GM21528 (cell line): ENCODE results near the gene RRP8.

Experiments
- ATAC-seq: cut with Tn5 transposase; IDR thresholded peaks from one replicate; pipeline ENCODE4 v1.9.1; 2021; ENCODE audit warnings: mild to moderate bottlenecking, moderate library complexity; ENCODE audit not compliant: unreplicated experiment, low FRiP score

RRP8 gene

DNA sequence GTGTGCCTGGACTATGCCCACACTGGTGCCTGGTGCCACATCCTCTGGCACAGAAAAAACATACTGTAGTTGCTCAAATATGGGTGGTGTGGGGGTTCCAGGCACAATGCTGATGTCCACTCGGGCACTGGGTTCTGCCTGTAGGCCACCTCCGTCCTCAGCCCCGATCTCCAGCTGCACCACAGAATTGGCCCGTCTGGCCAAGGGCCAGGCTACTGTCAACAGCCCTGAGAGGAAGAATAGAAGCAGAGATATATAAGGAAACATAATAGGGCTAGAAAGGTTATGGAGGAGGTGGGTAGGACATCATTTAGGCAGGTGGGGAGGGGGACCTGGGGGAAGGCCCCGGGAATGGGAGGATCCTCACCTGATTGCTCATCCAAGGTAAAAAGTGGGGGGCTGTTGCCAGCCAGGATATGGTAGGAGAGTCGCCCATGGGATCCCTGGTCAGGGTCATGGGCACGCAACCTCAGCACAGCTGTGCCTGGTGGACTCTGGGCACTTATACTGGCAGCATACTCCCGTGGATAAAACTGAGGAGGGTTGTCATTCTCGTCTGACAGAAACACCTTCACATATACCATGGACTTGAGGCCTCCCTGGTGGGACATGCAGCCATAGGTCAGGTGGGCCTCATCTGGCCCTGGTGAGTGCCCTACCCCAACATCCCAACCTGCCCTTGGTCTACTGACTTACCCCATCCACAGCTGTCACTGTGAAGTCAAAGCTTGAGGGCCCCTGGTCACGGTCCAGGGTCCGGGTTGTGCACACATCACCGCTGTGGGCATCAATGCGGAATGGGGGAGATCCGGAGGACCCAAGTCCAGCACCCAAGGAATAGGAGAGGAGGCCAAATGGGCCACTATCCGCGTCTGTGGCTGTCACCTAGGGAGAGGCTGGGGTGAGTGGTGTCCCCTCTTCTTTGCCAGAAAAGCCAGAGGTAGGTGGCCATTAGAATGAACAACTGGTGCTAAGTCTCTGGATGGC lies 30.3 kb upstream of the RRP8 start:
- no peak for ATAC-seq

DNA sequence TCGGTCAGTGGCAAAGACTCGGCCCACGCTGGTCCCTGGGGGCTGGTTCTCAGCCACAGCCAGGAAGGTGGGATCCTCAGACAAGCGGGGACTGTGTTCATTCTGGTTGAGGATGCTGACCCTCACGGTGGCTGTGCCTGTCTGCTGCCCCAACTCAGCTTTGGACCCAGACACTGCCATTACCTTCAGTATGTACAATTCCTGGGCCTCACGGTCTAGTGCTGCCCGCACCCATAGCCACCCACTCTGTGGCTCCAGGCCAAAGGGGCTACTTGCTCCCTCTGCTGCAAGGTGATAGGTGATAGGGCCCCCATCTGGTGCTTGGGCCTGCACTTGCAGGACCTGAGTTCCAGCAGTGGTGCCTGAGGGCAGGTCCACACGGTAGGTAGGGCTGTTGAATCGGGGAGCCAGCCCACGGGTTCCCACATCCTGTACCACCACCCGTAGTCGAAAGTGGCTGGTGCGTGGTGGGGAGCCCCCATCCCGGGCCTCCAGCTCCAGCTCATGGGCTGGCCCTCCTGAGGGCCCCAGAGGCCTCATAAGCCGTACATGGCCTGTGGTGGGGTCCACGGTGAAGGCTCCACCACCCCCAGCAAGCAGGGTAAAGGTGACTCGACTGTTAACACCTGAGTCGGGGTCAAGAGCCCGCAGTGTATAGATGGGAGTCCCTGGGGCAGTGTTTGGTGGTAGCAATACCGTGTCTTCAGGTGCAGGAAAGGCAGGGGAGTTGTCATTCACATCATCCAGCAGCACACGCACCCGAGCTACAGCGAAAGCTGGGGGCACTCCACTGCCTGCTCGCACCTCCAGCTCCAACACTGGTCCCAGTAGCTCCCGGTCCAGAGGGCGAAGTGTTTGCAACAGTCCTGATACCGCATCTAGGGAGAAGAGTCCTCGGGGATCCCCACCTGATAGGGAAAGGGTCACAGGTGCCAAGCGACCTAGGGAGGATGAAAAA lies 29.0 kb upstream of the RRP8 start:
- ATAC-seq = no peak

GRCh38 chr11:6631361-6631890 lies 28.0 kb upstream of the RRP8 start:
- ATAC-seq = no peak

DNA sequence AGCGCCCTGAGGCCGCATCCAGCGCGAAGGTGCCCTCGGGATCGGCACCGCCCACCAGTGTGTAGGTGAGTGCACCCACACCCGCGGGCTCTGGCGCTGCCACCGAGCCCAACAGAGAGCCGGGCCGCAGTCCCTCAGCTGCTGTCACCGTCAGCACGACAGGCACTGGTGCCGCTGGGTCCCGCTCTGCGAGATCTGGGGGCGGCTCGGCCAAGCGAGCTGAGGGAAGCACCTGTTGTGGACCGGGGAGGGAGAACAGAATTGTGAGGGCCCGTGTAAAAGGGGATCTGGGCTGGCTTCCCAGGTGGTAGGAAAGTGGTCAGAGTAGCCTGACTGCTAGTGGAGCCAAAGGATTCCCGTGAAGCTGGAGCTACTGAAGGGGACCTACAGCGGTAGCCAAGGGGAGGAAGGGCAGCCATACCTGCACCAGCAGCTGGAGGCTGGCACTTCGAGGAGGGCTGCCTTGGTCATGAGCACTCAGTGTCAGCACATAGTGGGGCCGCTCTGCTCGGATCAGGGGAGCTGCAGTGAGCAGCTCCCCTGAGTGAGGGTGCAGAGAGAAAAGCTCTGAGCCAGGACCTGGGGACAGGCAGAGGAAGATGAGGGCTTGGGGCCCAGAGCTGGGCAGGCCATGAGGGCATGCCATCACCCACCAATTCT lies 27.3 kb upstream of the RRP8 start:
- no peak for ATAC-seq

DNA sequence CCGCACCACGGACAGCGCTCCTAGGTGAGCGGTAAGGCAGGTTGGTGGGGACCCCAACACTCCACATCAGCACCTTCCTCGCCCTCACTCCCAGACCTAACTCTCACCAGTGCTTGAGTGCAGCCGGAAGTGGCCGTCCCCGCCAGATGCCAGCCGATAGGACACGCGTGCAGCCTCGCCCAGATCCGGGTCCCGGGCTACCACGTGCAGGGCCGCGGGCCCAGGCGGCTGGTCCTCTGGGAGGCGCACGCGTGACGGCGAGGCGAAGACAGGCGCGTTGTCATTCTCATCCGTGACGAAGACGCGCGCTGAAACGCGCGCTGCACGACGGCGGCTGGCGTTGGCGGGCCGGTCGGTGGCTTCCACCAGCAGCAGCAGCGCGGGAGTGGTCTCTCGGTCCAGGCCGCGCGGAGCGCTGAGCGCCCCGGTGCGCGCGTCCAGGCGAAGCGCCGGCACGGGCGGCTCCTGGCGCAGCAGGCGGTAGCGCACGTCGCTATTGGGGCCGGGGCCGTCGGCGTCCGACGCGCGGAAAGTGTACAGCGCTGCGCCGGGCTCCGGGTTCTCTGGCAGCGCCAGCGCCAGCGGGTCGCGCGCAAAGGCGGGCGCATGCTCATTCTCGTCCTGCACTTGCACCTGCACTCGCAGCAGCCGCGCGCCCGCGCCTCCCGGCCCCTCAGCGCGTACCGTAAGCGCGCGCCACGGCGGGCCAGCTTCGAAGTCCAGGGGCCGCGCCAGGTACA lies 26.6 kb upstream of the RRP8 start:
- no peak for ATAC-seq

DNA sequence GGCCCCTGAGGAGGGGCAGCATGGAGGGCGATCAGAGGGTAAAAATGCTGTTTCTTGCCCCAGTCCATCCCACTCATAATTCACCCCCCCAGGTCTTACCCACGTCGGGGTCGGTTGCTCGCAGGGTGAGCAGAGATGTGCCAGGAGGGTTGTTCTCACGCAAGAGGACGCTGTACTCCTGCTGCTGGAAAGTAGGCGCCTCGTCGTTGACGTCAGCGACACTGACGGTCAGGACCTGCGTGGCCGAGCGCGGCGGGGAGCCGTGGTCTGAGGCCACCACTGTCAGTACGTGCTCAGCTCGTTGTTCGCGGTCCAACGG lies 26.1 kb upstream of the RRP8 start:
- no peak for ATAC-seq

GRCh38 chr11:6628526-6628925 lies 25.1 kb upstream of the RRP8 start:
- ATAC-seq = no peak

DNA sequence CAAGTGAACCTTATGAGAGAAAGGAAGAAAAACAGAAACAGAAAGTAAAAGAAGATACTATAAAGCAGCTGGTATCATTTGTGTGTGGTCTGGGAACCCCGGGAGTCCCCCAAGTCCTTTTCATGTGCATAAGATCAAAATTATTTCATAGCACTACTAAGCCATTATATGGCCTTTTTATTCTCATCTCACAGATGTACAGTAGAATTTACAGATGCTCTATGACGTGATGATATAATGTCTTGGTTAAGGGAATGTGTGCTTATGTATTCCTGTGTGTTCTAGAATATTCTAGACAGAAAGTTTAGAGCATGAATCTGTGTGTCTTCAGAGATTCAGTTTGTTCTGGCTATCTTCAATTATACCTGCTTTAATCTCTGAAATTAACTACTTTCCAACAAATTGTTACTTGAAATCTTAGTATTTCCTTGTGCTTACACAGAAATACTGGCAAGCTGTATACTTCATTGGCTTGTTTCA lies 24.4 kb upstream of the RRP8 start:
- peak; percentile 79 for ATAC-seq

DNA sequence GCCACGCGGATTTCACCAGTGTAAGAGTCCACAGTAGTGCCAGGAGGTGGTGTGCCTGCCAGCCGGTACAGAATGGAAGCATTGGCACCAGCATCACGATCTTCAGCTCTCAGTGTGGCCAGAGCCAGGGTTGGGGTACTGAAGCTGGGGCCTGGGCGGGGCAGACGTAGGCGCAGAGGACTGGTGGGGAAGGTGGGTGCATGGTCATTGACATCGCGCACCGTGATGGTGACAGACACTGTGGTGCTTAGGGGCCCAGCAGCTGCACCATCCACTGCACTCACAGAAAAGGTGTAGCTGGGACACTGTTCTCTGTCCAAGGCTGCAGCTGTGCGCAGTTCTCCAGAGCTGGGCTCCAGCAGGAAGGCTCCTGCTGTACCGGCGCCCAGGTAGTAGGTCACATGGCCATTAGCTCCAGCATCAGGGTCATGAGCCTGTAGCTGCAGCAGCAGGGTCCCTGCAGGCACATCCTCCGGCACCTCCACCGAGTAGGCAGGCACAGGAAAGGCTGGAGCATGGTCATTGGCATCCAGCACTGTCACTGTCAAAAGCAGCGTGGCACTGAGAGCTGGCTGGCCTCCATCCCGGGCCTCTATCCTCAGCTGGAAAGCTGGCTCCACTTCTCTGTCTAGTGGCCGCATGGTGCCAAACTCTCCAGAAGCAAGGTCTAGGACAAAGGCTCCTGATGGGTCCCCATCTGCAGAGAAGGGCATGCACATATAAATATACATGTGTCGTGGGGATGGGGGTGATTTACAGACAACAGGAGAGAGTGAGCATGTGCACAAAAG lies 23.8 kb upstream of the RRP8 start:
- ATAC-seq = no peak

GRCh38 chr11:6625832-6626420 lies 22.5 kb upstream of the RRP8 start:
- no peak for ATAC-seq

DNA sequence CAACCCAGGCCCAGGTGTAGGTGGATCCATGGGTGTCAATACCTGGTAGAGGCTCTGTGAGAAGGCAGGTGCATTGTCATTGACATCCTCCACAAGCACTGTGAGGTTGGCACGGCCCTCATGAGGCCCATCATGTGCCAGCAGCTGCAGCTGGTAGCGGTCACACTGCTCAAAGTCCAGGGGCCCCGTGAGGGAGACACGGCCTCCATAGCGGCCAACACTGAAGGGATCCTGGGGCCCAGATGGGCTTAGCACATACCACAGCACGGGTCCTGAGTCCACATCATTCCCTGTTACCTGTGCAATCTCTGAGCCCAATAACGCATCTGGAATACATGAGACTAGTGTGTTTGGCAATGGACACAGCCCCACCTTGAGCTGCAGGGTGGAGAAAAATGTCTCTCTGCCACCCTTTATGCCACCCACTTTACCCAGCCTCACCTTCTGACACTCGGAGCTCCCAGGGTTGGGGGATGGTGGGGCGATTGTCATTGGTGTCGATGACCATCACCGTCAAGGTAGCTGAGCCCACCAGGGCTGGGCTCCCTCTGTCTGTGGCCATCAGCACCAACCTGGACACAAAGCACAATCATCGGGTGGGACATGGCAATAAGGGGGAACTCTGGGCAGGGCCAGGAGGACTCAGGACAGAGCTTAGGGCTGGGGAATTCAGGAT lies 21.9 kb upstream of the RRP8 start:
- no peak for ATAC-seq

DNA sequence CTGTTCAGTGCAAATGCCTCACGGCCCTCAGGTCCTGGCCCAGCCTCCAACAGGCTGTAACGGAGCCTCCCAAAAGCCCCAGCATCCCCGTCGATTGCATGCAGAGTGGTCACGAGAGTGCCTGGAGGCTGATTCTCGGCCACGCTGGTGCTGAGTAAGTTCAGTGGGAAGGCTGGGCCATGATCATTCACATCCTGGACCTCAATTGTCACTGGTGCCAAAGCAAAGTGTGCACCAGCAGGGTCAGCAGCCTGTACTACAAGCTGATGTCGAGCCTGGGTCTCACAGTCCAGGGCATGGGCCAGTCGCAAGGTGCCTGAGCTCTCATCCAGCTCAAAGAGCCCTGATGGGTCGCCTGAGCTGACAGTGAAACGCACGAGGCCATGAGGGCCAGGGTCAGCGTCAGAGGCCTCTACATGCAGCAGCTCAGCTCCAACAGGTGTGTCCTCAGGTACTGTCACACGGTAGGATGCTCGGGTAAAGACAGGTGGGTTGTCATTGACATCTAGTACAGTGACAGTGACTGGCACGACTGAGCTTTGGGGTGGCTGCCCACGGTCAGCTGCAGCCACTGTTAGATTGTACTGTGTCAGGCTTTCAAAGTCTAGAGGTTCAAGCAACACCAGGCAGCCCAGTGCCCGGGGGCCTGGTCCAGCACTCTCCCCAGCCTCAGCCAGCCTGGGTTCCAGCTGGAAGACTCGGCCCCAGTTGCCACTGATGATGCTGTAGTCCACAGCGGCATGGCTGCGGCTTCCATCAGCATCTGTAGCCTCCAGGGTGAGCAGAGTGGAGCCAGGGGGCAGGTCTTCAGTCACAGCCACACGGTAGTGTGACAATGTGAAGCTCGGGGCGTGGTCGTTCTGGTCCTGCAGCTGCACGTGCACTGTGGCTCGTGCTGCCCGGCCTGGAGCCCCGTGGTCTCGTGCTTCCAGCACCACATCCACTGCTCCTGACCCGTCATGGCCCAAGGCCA lies 20.3 kb upstream of the RRP8 start:
- ATAC-seq = no peak

- ATAC-seq = no peak
Measured at GRCh38 chr11:6622261-6623171, 19.1 kb upstream of the RRP8 start.

- ATAC-seq = no peak
Measured at GRCh38 chr11:6621711-6622211, 18.3 kb upstream of the RRP8 start.

DNA sequence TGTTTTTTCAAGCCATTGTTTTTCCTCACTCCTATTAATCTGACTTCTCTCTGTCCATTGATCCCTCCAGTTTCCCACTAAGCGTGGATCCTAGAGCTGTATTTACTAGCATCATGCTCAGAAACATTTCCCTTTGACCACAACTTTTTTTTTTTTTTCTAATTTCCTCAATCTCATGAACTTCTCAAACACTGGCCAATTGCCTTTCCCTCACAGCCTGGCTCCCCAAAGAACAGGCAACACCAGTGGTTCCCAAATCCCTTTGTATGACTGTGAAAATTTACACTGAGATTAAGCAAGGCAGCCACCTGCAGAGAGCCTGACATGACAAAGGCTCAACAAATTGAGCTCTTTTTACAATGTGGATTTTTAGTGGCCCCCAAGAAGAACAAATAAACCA lies 17.2 kb upstream of the RRP8 start:
- ATAC-seq = no peak
